K562 (cell line): ENCODE measurements around the gene MAP3K13. TPM values are rescaled to one million over a fixed set of nuclear protein-coding genes. Genes with fewer than 3 reads are reported as not detected.

ENCODE experiments used
- ATAC-seq: fragments of 200-7000 bp; cut with Tn5 transposase; 3 replicates; pipeline ENCODE4 v1.9.1; 2020; ENCODE audit warnings: moderate library complexity
- BruUV-seq: library from RNA; stranded (reverse); fragments of 400-500 nt; replicated peaks from 2 replicates; lab custom pipeline; 2021; lab: Mats Ljungman, UMichigan
- CTCF ChIA-PET: fragments of 300-600 bp; formaldehyde crosslinking; extraction: SDS; loops from one replicate; lab custom pipeline; 2021; ENCODE audit warnings: low intra/inter-chr PET ratio; lab: Yijun Ruan, JAX
- POLR2A ChIA-PET: fragments of 300-600, 350-650 bp; sonication (Branson Sonifier 250); formaldehyde crosslinking; extraction: SDS; loops from one replicate; lab custom pipeline; 2021; ENCODE audit warnings: antibody characterized with exemption, inconsistent platforms; lab: Yijun Ruan, JAX
- DNase-seq, 4 experiments: peaks; one replicate each; pipeline versions ENCODE4 v3.0.0 to v3.0.0-alpha.2; 2011 to 2018; ENCODE audit warnings: low spot score in 3 of 4, mixed read lengths in 3 of 4; ENCODE audit errors: extremely low read depth in 1 of 4
- FAIRE-seq: peaks from 2 replicates; lab custom pipeline; 2011; peaks lifted over from hg19 to GRCh38; lab: Jason Lieb, UNC
- H2AFZ ChIP-seq: 2 replicates; pipeline ENCODE4 v1.6.0; 2011; ENCODE audit warnings: low read depth, low read length, control low read depth, inconsistent platforms
- H3K27ac ChIP-seq: fragments of 200-600 bp; 3 replicates; pipeline ENCODE4 v1.8.0; 2011; ENCODE audit warnings: low read depth, mild to moderate bottlenecking, control low read depth, inconsistent platforms, low read length, moderate library complexity, mixed read lengths; ENCODE audit errors: extremely low read depth
- H3K27me3 ChIP-seq, 2 experiments: fragments of 300-600 bp in 1 of 2; 2 replicates in 1 of 2; 3 replicates in 1 of 2; pipeline versions ENCODE4 v1.6.0 to v1.8.0; 2011; ENCODE audit warnings: inconsistent platforms in 2 of 2, low read length in 2 of 2, mild to moderate bottlenecking in 1 of 2, mixed read lengths in 1 of 2, moderate library complexity in 1 of 2; ENCODE audit not compliant: control insufficient read depth in 2 of 2, insufficient read depth in 2 of 2
- H3K36me3 ChIP-seq: fragments of 300-600 bp; 3 replicates; pipeline ENCODE4 v1.8.0; 2011; ENCODE audit warnings: mild to moderate bottlenecking, low read length, inconsistent platforms; ENCODE audit not compliant: control insufficient read depth, insufficient read depth
- H3K4me1 ChIP-seq, 2 experiments: fragments of 200-600 bp in 1 of 2; replicated peaks in 1 of 2; 2 replicates in 1 of 2; 3 replicates in 1 of 2; pipeline versions ENCODE4 v1.5.1 to v1.8.0; 2011; ENCODE audit warnings: inconsistent platforms in 2 of 2, low read length in 2 of 2, mild to moderate bottlenecking in 1 of 2, mixed read lengths in 1 of 2, moderate library complexity in 1 of 2; ENCODE audit not compliant: control insufficient read depth in 2 of 2, insufficient read depth in 2 of 2
- H3K4me2 ChIP-seq: 2 replicates; pipeline ENCODE4 v1.6.1; 2011; ENCODE audit warnings: low read length, control low read depth, inconsistent platforms, mixed read lengths; ENCODE audit not compliant: insufficient read depth
- H3K4me3 ChIP-seq: fragments of 200-600 bp; sonication (generic), shearing (Covaris generic); 2 replicates; pipeline ENCODE4 v1.5.1; 2016; ENCODE audit warnings: control low read depth, inconsistent platforms
- H3K79me2 ChIP-seq: fragments of 200-600 bp; 3 replicates; pipeline ENCODE4 v1.8.0; 2011; ENCODE audit warnings: low read length, inconsistent platforms; ENCODE audit not compliant: control insufficient read depth, insufficient read depth
- H3K9ac ChIP-seq, 2 experiments: 2 replicates each; pipeline versions ENCODE4 v1.6.0 to v1.6.1; 2011; ENCODE audit warnings: low read depth in 2 of 2, low read length in 2 of 2, control low read depth in 1 of 2, inconsistent platforms in 1 of 2, mild to moderate bottlenecking in 1 of 2, mixed read lengths in 1 of 2; ENCODE audit not compliant: insufficient read depth in 1 of 2
- H3K9me1 ChIP-seq: one replicate; pipeline ENCODE4 v1.6.0; 2011; ENCODE audit warnings: inconsistent platforms, mild to moderate bottlenecking, low read length, moderate library complexity; ENCODE audit not compliant: control insufficient read depth, insufficient read depth
- H3K9me3 ChIP-seq: replicated peaks from 2 replicates; pipeline ENCODE4 v1.5.1; 2011; ENCODE audit warnings: low read depth, low read length, inconsistent platforms; ENCODE audit not compliant: control insufficient read depth, insufficient read depth
- H4K20me1 ChIP-seq: replicated peaks from 2 replicates; pipeline ENCODE4 v1.6.1; 2011; ENCODE audit warnings: low read length, inconsistent platforms, mixed read lengths; ENCODE audit not compliant: control insufficient read depth, insufficient read depth
- BMI1 ChIP-seq: fragments of 150-350 bp; IDR thresholded peaks from 2 replicates; pipeline ENCODE4 v1.6.1; 2014; ENCODE audit warnings: low read length
- CEBPG ChIP-seq, 3 experiments: fragments of 200-800 bp in 1 of 3; sonication (Bioruptor generic) in 1 of 3; sonication (generic) in 1 of 3; formaldehyde crosslinking in 1 of 3; IDR thresholded peaks in 2 of 3; conservative IDR thresholded peaks in 1 of 3; 2 replicates each; pipeline versions ENCODE4 v1.6.1 to v1.8.0; 2016 to 2022; ENCODE audit warnings: missing compliant biosample characterization in 2 of 3, missing genetic modification characterization in 2 of 3, mild to moderate bottlenecking in 1 of 3, missing genetic modification reagents in 1 of 3
- CXXC5 ChIP-seq: fragments of 250-450 bp; sonication (Bioruptor Pico); IDR thresholded peaks from 2 replicates; pipeline ENCODE4 v1.8.0; 2022; ENCODE audit warnings: inconsistent platforms, mild to moderate bottlenecking, moderate library complexity
- DMBX1 ChIP-seq: fragments of 250-450 bp; sonication (Bioruptor Pico); IDR thresholded peaks from 2 replicates; pipeline ENCODE4 v1.8.0; 2022; ENCODE audit warnings: inconsistent platforms, mild to moderate bottlenecking, moderate library complexity, borderline replicate concordance
- IRF2 ChIP-seq: sonication (generic); formaldehyde crosslinking; IDR thresholded peaks from 2 replicates; pipeline ENCODE4 v1.8.1; 2022; ENCODE audit warnings: mild to moderate bottlenecking, missing genetic modification reagents
- SMAD4 ChIP-seq: fragments of 250-450 bp; sonication (Bioruptor Pico); conservative IDR thresholded peaks from 2 replicates; pipeline ENCODE4 v1.8.0; 2021; ENCODE audit warnings: inconsistent platforms, mild to moderate bottlenecking, moderate library complexity
- SPI1 ChIP-seq: IDR thresholded peaks from 2 replicates; pipeline ENCODE4 v1.6.1; 2011; ENCODE audit warnings: low read depth, low read length, control low read depth, borderline replicate concordance
- TEAD4 ChIP-seq, 2 experiments: sonication (generic) in 1 of 2; formaldehyde crosslinking in 1 of 2; IDR thresholded peaks; 2 replicates each; pipeline versions ENCODE4 v1.6.1 to v1.8.0; 2012 to 2022; ENCODE audit warnings: borderline replicate concordance in 1 of 2, inconsistent platforms in 1 of 2, low read length in 1 of 2, mild to moderate bottlenecking in 1 of 2, missing genetic modification reagents in 1 of 2
- ZNF165 ChIP-seq: fragments of 250-450 bp; sonication (Bioruptor Pico); IDR thresholded peaks from 2 replicates; pipeline ENCODE4 v1.4.0; 2020; ENCODE audit warnings: borderline replicate concordance
- ZNF766 ChIP-seq: fragments of 200-800 bp; sonication (Bioruptor generic); conservative IDR thresholded peaks from 2 replicates; pipeline ENCODE4 v1.6.1; 2016; ENCODE audit warnings: missing genetic modification characterization, missing compliant biosample characterization
- WGBS: fragments of 100-300 bp; shearing (Covaris generic); methylation state at CpG from one replicate; pipeline ENCODE4 v1.1.6; 2016; ENCODE audit warnings: low coverage, mixed read lengths; ENCODE audit not compliant: insufficient coverage; ENCODE audit errors: missing lambda C conversion rate; 5-methylcytosine and 5-hydroxymethylcytosine counted together
- in situ Hi-C: fragments of 300-500 bp; cut with MboI; formaldehyde crosslinking; loops from 4 replicates; pipeline ENCODE4 v1.15.0; 2018; ENCODE audit warnings: inconsistent platforms, mixed read lengths
- intact Hi-C: fragments of 100-400 bp; cut with micrococcal nuclease; formaldehyde crosslinking; loops from 2 replicates; pipeline ENCODE4 v1.14.2; 2022
- polyA plus RNA-seq, 8 experiments: library from polyadenylated mRNA; depleted of rRNA in 4 of 8; stranded (reverse) in 5 of 8; unstranded in 3 of 8; fragments of >200 nt; fragmentation: Nextera tagmentation in 2 of 8; fragmentation: Illumina TruSeq in 1 of 8; extraction: Ambion mirVana in 2 of 8; extraction: Trizol in 1 of 8; gene quantifications; 2 replicates each; pipeline versions ENCODE4 v1.2.1 to v1.2.3, GENCODE V29; 2011 to 2014; ENCODE audit warnings: inconsistent platforms in 1 of 8, missing spikeins in 1 of 8
- total RNA-seq, 7 experiments: library from RNA; depleted of rRNA in 6 of 7; stranded (reverse); fragments of >200 nt in 6 of 7; fragmentation: Illumina TruSeq in 2 of 7; extraction: Trizol in 2 of 7; gene quantifications; 2 replicates each; pipeline versions ENCODE4 v1.2.1 to v1.2.3, GENCODE V29; 2011 to 2021; ENCODE audit warnings: low replicate concordance in 1 of 7
- TF ChIP-seq, protein P1 (sequence below): fragments of 450-650 bp; formaldehyde crosslinking; IDR thresholded peaks from 2 replicates; pipeline ENCODE4 v1.4.0; 2022; ENCODE audit warnings: mild to moderate bottlenecking, moderate library complexity
- TF ChIP-seq, protein P2 (sequence below): fragments of 450-650 bp; IDR thresholded peaks from 2 replicates; pipeline ENCODE4 v1.6.1; 2016; ENCODE audit warnings: low read depth, mild to moderate bottlenecking, moderate library complexity

MAP3K13 gene
- total and polyA plus RNA-seq, 9 of the 15 experiments (the other 6 are each of a cell fraction or from before 2014, with no cell fraction given): 0.04 to 0.32 (median 0.15) TPM; not detected in 2

DNA sequence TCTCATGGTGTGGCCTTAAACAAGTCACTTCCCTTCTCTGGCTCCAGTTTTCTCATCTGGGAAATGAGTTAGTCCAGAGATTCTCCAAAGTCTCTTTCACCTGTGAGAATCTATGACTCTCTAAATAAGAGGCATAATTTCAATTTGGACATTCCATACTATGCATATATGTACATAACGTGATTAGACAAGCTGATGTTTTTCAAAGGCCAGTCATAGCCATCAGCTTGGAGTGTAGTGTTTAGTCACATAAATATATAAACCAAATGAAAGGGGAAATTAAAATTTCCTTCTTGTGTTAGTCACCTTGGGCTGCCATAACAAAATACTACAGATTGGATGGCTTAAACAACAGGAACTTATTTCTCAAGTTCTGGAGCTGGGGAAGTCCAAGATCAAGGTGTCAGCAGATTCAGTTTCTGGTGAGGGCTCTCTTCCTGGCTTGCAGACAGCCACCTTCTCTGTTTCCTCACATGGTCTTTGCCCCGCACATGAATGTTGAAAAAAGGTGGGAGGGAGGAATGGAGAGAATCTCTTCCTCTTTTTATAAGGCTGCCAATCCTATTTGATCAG, 116.5 kb downstream of the MAP3K13 start:
- in situ Hi-C loops: no loop called here

DNA sequence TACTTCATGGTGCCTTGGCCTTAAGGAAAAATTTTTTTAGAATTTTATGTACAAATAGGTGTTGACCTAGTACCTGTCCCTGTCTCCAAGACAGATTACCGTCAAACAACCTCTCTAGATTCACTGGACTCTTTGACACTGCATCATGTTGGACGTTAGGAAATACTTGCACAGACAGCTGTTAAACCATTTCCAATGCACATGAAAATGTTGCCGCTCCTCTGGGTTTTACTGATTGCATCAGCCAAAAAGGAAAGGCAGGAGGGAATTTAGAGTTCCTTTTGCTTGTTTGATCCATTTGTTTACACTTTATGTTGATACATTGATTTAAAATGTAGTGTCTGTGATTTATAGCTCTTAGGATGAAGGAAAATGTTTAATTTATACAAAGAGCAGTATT, 121.4 kb downstream of the MAP3K13 start:
- 75% methylated on average over 3 of the region's 3 CpGs for WGBS
- no peaks in the 10 kb centered on the region for H4K20me1 ChIP-seq
- FAIRE-seq: no peak
- intact Hi-C loops (no loop called here), in situ Hi-C loops (no loop called here)
- no peak overlapping the region for H3K9ac ChIP-seq
- no peaks in the 10 kb centered on the region for H3K79me2 ChIP-seq
- 0 out of 5 replicates have a peak, but pooled peaks cover 0 to 3% of the 10 kb centered on the region in 2 experiments for H3K4me1 ChIP-seq
- H3K27ac ChIP-seq: no peak overlapping the region
- peaks cover 40% of the 10 kb centered on the region for H3K36me3 ChIP-seq
- H3K9me1 ChIP-seq: no peaks in the 10 kb centered on the region
- no peaks in the 10 kb centered on the region for H3K27me3 ChIP-seq
- no peak overlapping the region for H2AFZ ChIP-seq
- H3K9me3 ChIP-seq: no peaks in the 10 kb centered on the region
- no peak for ATAC-seq
- no peak overlapping the region for H3K4me2 ChIP-seq
- no peak overlapping the region for H3K4me3 ChIP-seq
- POLR2A ChIA-PET: interaction anchor here (1.4 to 2.8 kb wide), 3 partner anchors 8 to 15 kb away, joined by 4 to 18 read pairs (median 6); partner anchors contain the start of gene TMEM41A
- no peak for DNase-seq
- no TSS peak for BruUV-seq
- CTCF ChIA-PET: no interaction called here
- TF ChIP-seq SMAD4 (peak; percentile 61), ZNF165 (CRISPR knock-in tag) (no peak), TEAD4 (IDR thresholded peaks at IDR 0.05; ENCODE audit: low read length) (no peak), TEAD4 (CRISPR knock-in tag; IDR thresholded peaks at IDR 0.05; ENCODE audit: borderline replicate concordance) (no peak), CXXC5 (CRISPR knock-in tag) (peak; percentile 58; the same call in 1 of the 2 replicates), ZNF766 (CRISPR knock-in tag) (0 out of 2 replicates have a peak, but pooled peaks have one; percentile 17), CEBPG (CRISPR knock-in tag; IDR thresholded peaks at IDR 0.05) (peak; percentile 36; the same call in 1 of the 2 replicates), CEBPG (tag; conservative IDR thresholded peaks at IDR 0.05 in 1 of 2, IDR thresholded peaks at IDR 0.05 in 1 of 2) (peak; percentile 29 to 86; a peak in 2 of 4 replicates), DMBX1 (CRISPR knock-in tag) (peak; percentile 69), IRF2 (CRISPR knock-in tag) (no peak)
- TF ChIP-seq, protein P1, sequence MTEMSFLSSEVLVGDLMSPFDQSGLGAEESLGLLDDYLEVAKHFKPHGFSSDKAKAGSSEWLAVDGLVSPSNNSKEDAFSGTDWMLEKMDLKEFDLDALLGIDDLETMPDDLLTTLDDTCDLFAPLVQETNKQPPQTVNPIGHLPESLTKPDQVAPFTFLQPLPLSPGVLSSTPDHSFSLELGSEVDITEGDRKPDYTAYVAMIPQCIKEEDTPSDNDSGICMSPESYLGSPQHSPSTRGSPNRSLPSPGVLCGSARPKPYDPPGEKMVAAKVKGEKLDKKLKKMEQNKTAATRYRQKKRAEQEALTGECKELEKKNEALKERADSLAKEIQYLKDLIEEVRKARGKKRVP (CRISPR knock-in tag): peak; percentile 66; the same call in 1 of the 2 replicates

More for the DNA sequence above, 116.5 kb downstream of the MAP3K13 start:
- no peak for DNase-seq
- no peaks in the 10 kb centered on the region for H3K9me1 ChIP-seq
- no peak for ATAC-seq
- CTCF ChIA-PET: no interaction called here
- POLR2A ChIA-PET: interaction anchor here (1.4 kb wide), 1 partner anchor 19 kb away, joined by 5 read pairs; the partner anchor contains the start of gene TMEM41A
- 62% methylated on average over 2 of the region's 2 CpGs for WGBS
- no TSS peak for BruUV-seq
- H3K27ac ChIP-seq: no peak overlapping the region
- no peak overlapping the region for H3K4me3 ChIP-seq
- TF ChIP-seq BMI1 (no peak), SPI1 (0 out of 2 replicates have a peak, but pooled peaks have one; percentile 19)
- TF ChIP-seq, protein P2, sequence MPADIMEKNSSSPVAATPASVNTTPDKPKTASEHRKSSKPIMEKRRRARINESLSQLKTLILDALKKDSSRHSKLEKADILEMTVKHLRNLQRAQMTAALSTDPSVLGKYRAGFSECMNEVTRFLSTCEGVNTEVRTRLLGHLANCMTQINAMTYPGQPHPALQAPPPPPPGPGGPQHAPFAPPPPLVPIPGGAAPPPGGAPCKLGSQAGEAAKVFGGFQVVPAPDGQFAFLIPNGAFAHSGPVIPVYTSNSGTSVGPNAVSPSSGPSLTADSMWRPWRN: no peak
- peaks cover 14% of the 10 kb centered on the region for H3K36me3 ChIP-seq
- H3K4me2 ChIP-seq: no peak overlapping the region
- no peaks in the 10 kb centered on the region for H3K27me3 ChIP-seq
- FAIRE-seq: no peak
- intact Hi-C loops: no loop called here
- H2AFZ ChIP-seq: no peak overlapping the region
- no peaks in the 10 kb centered on the region for H4K20me1 ChIP-seq
- peaks cover 5 to 6% of the 10 kb centered on the region in 2 experiments; a peak in 4 of 5 replicates for H3K4me1 ChIP-seq
- H3K9me3 ChIP-seq: no peaks in the 10 kb centered on the region
- no peaks in the 10 kb centered on the region for H3K79me2 ChIP-seq
- H3K9ac ChIP-seq: no peak overlapping the region
